ENCODE measurements around the gene CACNA1I. TPM values are rescaled to one million over a fixed set of nuclear protein-coding genes. Genes with fewer than 3 reads are reported as not detected.

CACNA1I gene
- total RNA-seq, 1 donor from 2014 or later, result 0.05 TPM

DNA sequence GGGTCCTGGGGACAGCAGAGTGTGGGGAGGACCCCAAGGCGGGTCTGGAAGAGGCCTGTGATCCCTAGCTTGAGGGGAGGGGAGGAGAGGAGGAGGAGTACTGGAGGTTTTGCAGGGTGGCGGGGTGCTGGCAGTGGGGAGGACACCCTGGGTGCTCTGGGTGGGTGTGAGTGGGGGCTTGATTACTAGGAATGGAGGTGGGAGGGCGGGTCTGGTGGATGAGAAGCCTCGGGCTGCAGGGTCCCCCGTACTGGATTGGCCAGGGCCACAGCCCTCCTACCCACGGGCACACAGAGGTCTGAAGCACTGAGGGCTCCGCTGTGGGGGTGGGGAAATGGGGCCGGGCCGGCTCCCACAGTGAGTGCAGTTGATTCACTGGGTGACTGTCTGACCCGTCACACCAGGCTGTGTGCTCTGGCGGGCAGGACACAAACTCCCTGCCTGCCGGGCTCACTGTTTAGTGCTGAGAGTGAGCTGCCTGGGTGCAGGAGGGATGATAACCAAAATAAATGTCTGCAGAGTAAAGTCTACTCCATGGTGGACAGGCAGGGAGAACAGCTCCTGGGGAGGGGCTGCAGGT is 114.2 kb downstream of the CACNA1I start:
- no peak overlapping the region for H3K27ac Mint-ChIP-seq
- H3K4me3 Mint-ChIP-seq, result no peak overlapping the region
- peaks cover 2% of the 10 kb centered on the region for H3K36me3 Mint-ChIP-seq (ENCODE audit: low read depth)
- DNase-seq, result no peak
- H3K9me3 Mint-ChIP-seq, result no peaks in the 10 kb centered on the region
- peaks cover 2% of the 10 kb centered on the region for H3K4me1 Mint-ChIP-seq
- intact Hi-C loops (cut with micrococcal nuclease), result no loop called here
- peaks cover 30% of the 10 kb centered on the region for H3K27me3 Mint-ChIP-seq

DNA sequence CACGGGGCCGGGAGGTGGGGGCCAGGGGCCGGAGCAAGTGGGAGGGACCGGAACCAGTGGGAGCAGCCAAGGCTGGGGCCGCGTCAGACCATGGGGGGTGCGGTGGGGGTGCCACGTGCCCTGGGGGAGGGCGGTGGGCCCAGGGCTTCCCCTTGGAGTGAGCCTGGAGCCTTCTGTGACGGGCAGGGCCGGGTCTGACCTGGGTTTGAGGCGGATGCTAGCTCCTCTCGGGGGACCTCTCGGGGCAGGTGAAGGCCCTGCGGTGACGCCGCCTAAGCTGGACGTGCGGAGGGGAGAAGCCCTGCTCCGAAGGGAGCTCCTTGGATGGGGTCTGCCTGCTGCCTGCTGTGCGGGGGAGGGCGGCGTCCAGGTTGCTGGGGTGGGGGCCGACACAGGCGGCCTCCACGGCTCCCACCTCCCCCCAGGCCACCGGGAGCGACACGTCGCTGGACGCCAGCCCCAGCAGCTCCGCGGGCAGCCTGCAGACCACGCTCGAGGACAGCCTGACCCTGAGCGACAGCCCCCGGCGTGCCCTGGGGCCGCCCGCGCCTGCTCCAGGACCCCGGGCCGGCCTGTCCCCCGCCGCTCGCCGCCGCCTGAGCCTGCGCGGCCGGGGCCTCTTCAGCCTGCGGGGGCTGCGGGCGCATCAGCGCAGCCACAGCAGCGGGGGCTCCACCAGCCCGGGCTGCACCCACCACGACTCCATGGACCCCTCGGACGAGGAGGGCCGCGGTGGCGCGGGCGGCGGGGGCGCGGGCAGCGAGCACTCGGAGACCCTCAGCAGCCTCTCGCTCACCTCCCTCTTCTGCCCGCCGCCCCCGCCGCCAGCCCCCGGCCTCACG is 115.0 kb downstream of the CACNA1I start:
- Mint-ChIP-seq H3K9me3 (no peaks in the 10 kb centered on the region), H3K36me3 (ENCODE audit: low read depth) (peaks cover 2% of the 10 kb centered on the region), H3K27ac (no peak overlapping the region), H3K4me1 (peaks cover 2% of the 10 kb centered on the region), H3K27me3 (peaks cover 32% of the 10 kb centered on the region), H3K4me3 (no peak overlapping the region)
- no peak for DNase-seq
- intact Hi-C loops (cut with micrococcal nuclease), result no loop called here

DNA sequence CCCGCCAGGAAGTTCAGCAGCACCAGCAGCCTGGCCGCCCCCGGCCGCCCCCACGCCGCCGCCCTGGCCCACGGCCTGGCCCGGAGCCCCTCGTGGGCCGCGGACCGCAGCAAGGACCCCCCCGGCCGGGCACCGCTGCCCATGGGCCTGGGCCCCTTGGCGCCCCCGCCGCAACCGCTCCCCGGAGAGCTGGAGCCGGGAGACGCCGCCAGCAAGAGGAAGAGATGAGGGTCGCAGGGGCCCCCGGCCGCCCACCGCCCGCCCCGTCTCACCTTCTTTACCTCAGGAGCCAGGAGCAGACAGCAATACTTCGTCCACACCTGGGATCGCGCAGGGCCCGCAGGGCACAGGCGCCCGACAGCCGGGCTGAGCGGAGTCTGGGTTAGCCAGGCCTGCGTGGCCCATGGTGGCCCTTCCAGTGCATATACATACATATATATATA is 115.6 kb downstream of the CACNA1I start:
- intact Hi-C loops (cut with micrococcal nuclease), result no loop called here

DNA sequence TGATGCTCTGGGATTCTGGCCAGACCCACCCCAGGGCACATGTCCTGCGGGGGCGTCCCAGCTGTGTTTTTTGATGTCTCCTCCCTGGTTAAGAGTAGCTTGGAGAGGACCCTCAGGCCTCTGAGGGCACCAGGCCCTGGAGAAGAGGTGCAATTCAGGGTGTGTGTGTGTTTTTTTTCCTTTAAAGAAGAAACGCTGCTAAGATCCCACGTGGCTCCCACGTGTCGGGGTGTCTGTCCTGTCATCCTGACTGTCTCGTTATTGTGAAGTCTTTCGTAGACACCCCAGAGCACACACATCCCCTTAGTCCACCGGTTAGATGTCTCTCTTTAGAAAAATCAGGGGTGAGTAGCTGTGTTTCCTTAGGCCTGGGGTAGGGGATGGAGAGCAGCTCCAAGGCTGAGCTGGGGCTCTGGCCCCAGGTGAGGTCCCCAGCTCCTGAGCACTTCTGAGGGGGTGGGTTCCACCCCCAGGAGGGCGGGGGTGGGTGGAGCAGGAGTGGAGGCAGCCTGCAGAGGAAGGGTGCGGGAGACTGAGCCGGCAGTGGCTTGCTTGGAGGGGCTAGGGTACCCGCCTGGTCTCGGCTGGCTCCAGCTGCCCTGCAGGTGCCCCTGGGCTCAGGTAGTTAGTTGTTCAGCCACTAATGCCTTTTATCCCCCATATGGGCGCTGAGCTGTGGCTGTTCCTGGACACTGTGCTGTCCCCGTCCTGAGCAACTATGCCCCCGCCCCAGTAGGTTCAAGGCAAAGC is 116.4 kb downstream of the CACNA1I start:
- Mint-ChIP-seq H3K9me3 (no peaks in the 10 kb centered on the region), H3K4me3 (no peak overlapping the region), H3K4me1 (peaks cover 4% of the 10 kb centered on the region), H3K27ac (no peak overlapping the region), H3K27me3 (peaks cover 39% of the 10 kb centered on the region), H3K36me3 (ENCODE audit: low read depth) (peaks cover 2% of the 10 kb centered on the region)
- intact Hi-C loops (cut with micrococcal nuclease), result no loop called here
- no peak for DNase-seq

More for the DNA sequence above, 115.6 kb downstream of the CACNA1I start:
- no peak overlapping the region for H3K4me3 Mint-ChIP-seq
- peaks cover 36% of the 10 kb centered on the region for H3K27me3 Mint-ChIP-seq
- no peak for DNase-seq
- no peak overlapping the region for H3K27ac Mint-ChIP-seq
- H3K36me3 Mint-ChIP-seq (ENCODE audit: low read depth), result peaks cover 2% of the 10 kb centered on the region
- no peaks in the 10 kb centered on the region for H3K9me3 Mint-ChIP-seq
- peaks cover 4% of the 10 kb centered on the region for H3K4me1 Mint-ChIP-seq

DNA sequence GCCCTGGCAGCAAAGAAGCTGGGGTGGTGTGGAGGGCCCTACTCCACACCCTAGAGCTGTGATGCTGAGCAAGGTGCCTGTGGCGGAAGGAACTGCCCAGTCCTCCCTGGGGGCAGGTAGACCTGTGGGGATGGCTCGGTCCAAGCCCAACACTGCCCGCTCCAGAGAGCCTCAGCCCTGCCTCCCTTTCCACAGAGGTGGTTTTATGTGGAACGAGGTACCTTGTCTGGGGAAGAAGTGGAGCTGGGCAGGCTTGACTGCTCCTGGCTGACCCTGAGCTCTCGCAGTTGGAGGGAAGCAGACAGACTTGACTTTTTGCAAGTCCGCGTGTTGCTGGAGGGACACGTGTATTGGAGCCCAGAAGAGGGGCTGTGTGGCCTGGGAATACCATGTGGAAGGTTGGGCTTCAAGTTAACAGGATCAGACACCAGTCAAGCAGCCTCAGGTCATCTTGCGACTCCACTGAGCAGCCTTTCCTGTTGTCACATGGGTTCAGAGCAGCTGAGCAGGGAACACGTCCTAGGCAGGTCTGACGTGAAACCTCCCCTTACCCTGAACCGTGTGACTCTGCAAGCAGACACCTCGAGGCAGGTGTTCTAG is 117.7 kb downstream of the CACNA1I start:
- no peaks in the 10 kb centered on the region for H3K9me3 Mint-ChIP-seq
- no peak overlapping the region for H3K4me3 Mint-ChIP-seq
- H3K4me1 Mint-ChIP-seq, result peaks cover 4% of the 10 kb centered on the region
- peaks cover 45% of the 10 kb centered on the region for H3K27me3 Mint-ChIP-seq
- no peak overlapping the region for H3K27ac Mint-ChIP-seq
- no peak for DNase-seq
- intact Hi-C loops (cut with micrococcal nuclease), result no loop called here
- peaks cover 2% of the 10 kb centered on the region for H3K36me3 Mint-ChIP-seq (ENCODE audit: low read depth)

DNA sequence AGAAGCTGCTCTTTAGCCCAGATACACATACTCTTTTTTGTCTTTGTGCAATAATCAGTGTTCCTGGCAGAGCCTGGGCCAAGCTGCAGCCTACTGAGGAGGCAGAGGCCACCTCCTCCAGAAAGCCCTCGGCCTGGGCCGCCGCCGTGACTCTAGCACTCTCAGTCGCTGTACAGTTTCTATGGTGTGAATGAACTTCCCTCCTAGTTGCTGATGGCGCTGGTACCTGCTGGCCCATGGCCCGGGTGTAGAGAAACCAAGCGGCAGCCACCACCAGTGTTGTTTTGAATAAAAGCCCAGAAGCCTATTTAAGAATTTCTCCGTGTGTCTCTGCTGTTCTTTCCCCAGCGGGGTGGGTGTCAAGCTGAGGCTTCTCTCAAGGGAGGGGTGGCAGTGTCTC is 118.9 kb downstream of the CACNA1I start:
- peaks cover 41% of the 10 kb centered on the region for H3K27me3 Mint-ChIP-seq
- H3K36me3 Mint-ChIP-seq (ENCODE audit: low read depth), result no peaks in the 10 kb centered on the region
- H3K27ac Mint-ChIP-seq, result no peak overlapping the region
- no peaks in the 10 kb centered on the region for H3K9me3 Mint-ChIP-seq
- no peak for DNase-seq
- H3K4me3 Mint-ChIP-seq, result no peak overlapping the region
- intact Hi-C loops (cut with micrococcal nuclease), result no loop called here
- H3K4me1 Mint-ChIP-seq, result peaks cover 6% of the 10 kb centered on the region

DNA sequence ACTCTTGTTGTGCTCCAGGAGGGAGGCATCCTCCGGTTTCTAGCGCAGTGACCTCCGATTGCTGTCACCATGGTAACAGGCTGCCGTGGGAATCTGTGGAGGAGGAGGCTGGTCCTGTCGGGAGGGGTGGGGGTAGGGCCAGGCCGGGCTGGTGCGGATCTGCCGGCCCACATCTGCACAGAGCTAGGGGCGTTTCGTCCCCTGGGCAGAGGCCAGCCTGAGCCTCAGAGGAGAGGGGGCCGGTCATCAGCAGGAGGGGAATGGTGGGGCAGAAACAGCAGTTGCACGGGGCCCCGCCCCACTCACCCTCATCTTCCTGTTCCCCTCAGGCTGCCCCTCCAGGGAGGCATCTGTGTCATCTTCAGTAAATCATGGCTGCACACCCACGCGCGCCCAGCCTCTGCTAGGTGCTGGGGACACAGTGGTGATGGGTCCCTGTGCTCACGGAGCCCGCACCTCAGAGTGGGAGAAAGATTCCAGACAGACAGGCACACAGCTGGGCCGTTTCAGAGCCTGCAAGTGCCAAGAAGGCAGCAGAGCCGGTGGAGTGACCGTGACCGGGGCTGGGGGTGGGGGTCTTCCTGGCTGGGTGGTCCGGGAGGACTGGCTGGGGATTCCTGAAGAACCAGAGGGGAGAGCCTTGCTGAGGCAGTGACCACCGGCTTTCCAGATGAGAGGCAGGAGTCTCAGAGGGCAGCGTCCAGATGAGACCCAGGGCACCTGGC is 120.5 kb downstream of the CACNA1I start:
- intact Hi-C loops (cut with micrococcal nuclease), result no loop called here

DNA sequence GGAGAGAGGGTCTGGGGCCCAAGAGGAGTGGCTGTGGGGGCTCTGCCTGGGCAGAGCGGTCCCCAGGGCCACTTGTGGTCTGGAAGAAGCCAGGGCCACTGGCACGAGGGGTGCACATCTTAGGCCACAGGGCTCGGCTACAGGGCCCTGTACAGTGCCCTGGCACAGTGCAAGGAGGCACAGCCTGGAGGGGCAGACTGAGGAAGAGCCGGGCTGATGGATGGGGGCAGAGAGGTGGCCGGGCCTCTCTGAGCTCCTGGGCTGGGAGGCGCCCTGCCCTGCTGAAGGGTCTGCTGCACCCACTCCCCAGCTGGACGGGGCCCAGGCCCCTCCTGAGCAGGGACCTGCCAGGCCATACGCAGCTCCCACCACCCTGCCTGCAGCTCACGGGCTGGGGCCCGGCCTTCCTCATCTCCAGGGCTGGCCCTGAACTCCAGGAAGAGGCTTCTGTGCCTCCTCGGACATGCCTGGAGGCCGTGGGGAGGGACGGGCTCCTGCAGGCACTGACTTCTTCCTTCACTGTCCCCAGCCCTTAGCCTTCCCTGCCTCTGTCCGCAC is 123.5 kb downstream of the CACNA1I start:
- H3K27ac Mint-ChIP-seq, result no peak overlapping the region
- H3K4me1 Mint-ChIP-seq, result peaks cover 6% of the 10 kb centered on the region
- H3K9me3 Mint-ChIP-seq, result no peaks in the 10 kb centered on the region
- H3K4me3 Mint-ChIP-seq, result no peak overlapping the region
- intact Hi-C loops (cut with micrococcal nuclease), result no loop called here
- H3K36me3 Mint-ChIP-seq (ENCODE audit: low read depth), result no peaks in the 10 kb centered on the region
- no peak for DNase-seq
- peaks cover 26% of the 10 kb centered on the region for H3K27me3 Mint-ChIP-seq

More for the DNA sequence above, 120.5 kb downstream of the CACNA1I start:
- no peak for DNase-seq
- no peak overlapping the region for H3K27ac Mint-ChIP-seq
- H3K27me3 Mint-ChIP-seq, result peaks cover 40% of the 10 kb centered on the region
- H3K36me3 Mint-ChIP-seq (ENCODE audit: low read depth), result no peaks in the 10 kb centered on the region
- no peak overlapping the region for H3K4me3 Mint-ChIP-seq
- peaks cover 6% of the 10 kb centered on the region for H3K4me1 Mint-ChIP-seq
- H3K9me3 Mint-ChIP-seq, result no peaks in the 10 kb centered on the region

DNA sequence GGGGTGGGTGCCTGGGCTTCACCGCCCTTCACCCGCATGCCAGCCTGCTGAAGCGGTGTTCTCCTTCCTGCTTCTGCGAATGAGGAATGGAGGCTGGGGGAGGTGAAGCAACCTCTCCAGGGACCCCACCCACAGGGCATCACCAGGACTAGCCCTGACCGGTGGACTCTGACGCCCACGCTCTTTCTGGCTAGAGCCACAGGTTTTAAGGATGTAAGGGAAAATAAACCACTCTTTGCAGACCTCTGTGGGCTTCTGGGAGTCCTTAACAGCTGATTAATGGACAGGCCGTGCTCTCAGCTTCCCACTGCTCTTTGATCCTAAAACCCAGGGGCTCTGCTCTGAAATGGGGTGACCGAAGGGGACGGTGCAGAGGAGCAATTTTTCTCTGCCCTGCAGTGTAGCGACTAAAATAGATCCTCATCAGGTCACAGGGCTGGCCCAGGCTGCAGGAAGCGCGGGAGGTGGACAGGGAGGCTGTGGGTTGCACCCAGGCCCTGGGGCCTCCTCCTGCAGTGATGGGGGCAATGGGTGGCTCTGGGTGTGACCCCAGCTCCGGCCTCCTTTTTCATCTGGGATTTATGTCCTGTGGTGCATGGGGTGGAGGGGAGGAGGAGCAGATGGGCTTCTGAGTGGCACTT is 127.4 kb downstream of the CACNA1I start:
- H3K27ac Mint-ChIP-seq, result no peak overlapping the region
- no peaks in the 10 kb centered on the region for H3K36me3 Mint-ChIP-seq (ENCODE audit: low read depth)
- peaks cover 12% of the 10 kb centered on the region for H3K27me3 Mint-ChIP-seq
- intact Hi-C loops (cut with micrococcal nuclease), result no loop called here
- no peak for DNase-seq
- H3K4me1 Mint-ChIP-seq, result peaks cover 4% of the 10 kb centered on the region
- H3K4me3 Mint-ChIP-seq, result no peak overlapping the region
- H3K9me3 Mint-ChIP-seq, result no peaks in the 10 kb centered on the region

DNA sequence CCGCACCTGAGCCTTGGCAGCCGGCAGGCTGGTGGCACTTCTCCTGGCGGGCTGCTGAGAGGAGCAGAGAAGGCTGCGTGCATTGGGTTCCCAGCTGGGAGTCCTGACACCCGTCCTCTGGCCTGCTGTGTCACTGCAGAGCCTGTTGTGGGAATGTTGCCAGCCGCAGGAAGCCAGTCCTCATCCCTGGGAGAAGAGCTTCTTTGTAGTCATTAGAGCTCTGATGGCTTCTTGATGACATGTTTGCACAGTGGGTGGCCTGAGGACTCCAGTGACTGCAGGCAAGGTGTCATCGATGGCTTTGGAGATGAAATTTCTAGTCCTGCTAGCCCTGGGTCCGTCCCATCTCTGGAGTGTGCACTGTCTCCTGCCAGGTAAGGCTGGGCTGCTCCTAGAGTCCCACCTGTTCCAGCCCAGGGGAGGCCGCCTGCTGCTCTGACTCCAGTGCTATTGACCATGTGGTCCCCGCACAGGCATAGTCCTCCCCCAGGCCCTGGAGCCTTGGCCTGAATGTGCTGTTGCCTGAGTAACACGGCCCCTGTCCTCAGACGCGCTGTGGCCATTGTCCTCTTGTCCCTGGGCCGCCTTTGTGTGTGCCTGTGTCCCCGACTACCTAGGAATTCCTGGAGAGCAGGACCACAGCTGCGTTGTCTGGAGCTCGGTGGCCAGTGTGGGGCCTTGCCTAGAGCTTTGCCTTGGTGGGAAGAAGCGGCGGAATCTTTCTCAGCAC is 129.2 kb downstream of the CACNA1I start:
- Mint-ChIP-seq H3K27me3 (peaks cover 7% of the 10 kb centered on the region), H3K9me3 (no peaks in the 10 kb centered on the region), H3K4me3 (no peak overlapping the region), H3K27ac (no peak overlapping the region), H3K36me3 (ENCODE audit: low read depth) (no peaks in the 10 kb centered on the region), H3K4me1 (no peaks in the 10 kb centered on the region)
- no peak for DNase-seq
- intact Hi-C loops (cut with micrococcal nuclease), result no loop called here

DNA sequence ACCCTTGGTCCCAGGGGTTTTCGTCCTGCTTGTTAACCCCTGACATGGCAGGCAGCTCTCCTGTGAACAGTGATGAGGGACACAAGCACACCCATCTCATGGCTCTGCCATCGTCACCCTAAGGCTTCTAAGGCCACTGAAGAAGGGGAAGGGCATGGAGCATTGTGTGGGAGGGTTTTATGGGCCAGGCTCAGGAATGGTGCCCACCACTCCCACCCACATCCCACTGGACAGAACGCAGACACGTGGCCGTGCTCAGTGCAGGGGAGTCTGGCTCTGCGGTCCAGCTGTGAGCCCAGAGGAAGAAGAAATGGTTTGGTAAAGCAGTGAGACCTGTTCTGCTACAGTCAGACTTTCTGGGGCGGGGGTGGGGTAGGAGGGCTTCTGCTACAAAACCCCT is 130.0 kb downstream of the CACNA1I start:
- Mint-ChIP-seq H3K36me3 (ENCODE audit: low read depth) (no peaks in the 10 kb centered on the region), H3K4me3 (no peak overlapping the region), H3K27ac (no peak overlapping the region), H3K9me3 (no peaks in the 10 kb centered on the region), H3K4me1 (no peaks in the 10 kb centered on the region), H3K27me3 (peaks cover 7% of the 10 kb centered on the region)
- DNase-seq, result no peak
- intact Hi-C loops (cut with micrococcal nuclease), result no loop called here

DNA sequence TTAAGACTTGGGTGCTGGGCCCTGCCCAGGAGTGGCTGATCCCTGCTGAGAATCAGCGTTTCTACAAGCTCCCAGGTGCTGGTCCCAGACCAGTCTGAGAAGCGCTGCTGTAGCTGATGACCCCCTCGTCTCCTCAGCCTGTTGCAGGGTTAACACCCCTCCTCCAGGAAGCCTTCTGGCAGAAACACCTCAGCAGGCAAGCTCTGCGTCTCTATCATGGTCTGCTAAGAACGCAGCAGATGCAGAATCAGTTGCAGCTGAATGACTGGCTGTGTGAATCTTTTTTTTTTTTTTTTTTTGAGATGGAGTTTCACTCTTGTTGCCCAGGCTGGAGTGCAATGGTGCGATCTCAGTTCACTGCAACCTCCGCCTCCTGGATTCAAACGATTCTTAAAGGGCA is 132.5 kb downstream of the CACNA1I start:
- no peak for DNase-seq
- Mint-ChIP-seq H3K27me3 (peaks cover 6% of the 10 kb centered on the region), H3K4me1 (no peaks in the 10 kb centered on the region), H3K36me3 (ENCODE audit: low read depth) (no peaks in the 10 kb centered on the region), H3K27ac (no peak overlapping the region), H3K9me3 (no peaks in the 10 kb centered on the region), H3K4me3 (no peak overlapping the region)
- intact Hi-C loops (cut with micrococcal nuclease), result no loop called here
